Measurements from ENCODE around the gene AMDHD2.

GRCh38 chr16:2483939-2484897, 36.0 kb upstream of the AMDHD2 start:
- no peak for TF ChIP-seq POLR2A (IDR thresholded peaks at IDR 0.05)
- TF ChIP-seq, protein P1, sequence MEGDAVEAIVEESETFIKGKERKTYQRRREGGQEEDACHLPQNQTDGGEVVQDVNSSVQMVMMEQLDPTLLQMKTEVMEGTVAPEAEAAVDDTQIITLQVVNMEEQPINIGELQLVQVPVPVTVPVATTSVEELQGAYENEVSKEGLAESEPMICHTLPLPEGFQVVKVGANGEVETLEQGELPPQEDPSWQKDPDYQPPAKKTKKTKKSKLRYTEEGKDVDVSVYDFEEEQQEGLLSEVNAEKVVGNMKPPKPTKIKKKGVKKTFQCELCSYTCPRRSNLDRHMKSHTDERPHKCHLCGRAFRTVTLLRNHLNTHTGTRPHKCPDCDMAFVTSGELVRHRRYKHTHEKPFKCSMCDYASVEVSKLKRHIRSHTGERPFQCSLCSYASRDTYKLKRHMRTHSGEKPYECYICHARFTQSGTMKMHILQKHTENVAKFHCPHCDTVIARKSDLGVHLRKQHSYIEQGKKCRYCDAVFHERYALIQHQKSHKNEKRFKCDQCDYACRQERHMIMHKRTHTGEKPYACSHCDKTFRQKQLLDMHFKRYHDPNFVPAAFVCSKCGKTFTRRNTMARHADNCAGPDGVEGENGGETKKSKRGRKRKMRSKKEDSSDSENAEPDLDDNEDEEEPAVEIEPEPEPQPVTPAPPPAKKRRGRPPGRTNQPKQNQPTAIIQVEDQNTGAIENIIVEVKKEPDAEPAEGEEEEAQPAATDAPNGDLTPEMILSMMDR (IDR thresholded peaks at IDR 0.05), result no peak
